Gastroesophageal sphincter (tissue), 4 donors: Measurements from ENCODE around the gene MNT. TPM values are rescaled to one million over a fixed set of nuclear protein-coding genes. Genes with fewer than 3 reads are reported as not detected.
"Not testable (repeated sequence)": the region's sequence is repeated elsewhere in the genome, so short reads cannot be mapped to it uniquely, and the experiment has no call there.

Experiments
- ATAC-seq: fragments of 150-250 bp; one replicate; pipeline ENCODE4 v1.9.1; 2016; ENCODE audit warnings: mild to moderate bottlenecking, moderate library complexity
- H3K27ac ChIP-seq, 4 donors: fragments of 200-600 bp; sonication (generic) in 3 of 4; 1 replicate in 3 of 4; 2 replicates in 1 of 4; pipeline ENCODE4 v1.5.1; 2016 to 2019
- H3K27me3 ChIP-seq: fragments of 200-600 bp; sonication (generic); one replicate; pipeline ENCODE4 v1.5.1; 2019
- H3K36me3 ChIP-seq, 2 donors: fragments of 200-600 bp; sonication (generic); one replicate each; pipeline ENCODE4 v1.5.1; 2019; ENCODE audit warnings: control low read depth in 1 of 2
- H3K4me1 ChIP-seq, 3 donors: fragments of 200-600 bp; sonication (generic); 1 replicate in 2 of 3; 2 replicates in 1 of 3; pipeline ENCODE4 v1.5.1; 2016 to 2019; ENCODE audit warnings: control low read depth in 2 of 3
- H3K4me3 ChIP-seq, 2 donors: fragments of 200-600 bp; sonication (generic); one replicate each; pipeline ENCODE4 v1.5.1; 2019; ENCODE audit warnings: mild to moderate bottlenecking in 1 of 2, moderate library complexity in 1 of 2
- H3K9me3 ChIP-seq, 3 donors: fragments of 200-600 bp; sonication (generic); one replicate each; pipeline ENCODE4 v1.5.1; 2017 to 2019; ENCODE audit warnings: control low read depth in 2 of 3
- CTCF ChIP-seq, 4 experiments: fragments of 200-600 bp in 2 of 4; fragments of 450-650 bp in 2 of 4; sonication (generic) in 1 of 4; IDR thresholded peaks; one replicate each; pipeline ENCODE4 v1.5.1; 2017 to 2019; ENCODE audit warnings: antibody characterized with exemption in 4 of 4, mild to moderate bottlenecking in 2 of 4, moderate library complexity in 2 of 4
- EP300 ChIP-seq: sonication (generic); formaldehyde crosslinking; IDR thresholded peaks from one replicate; pipeline ENCODE4 v1.6.1; 2017; ENCODE audit warnings: antibody characterized with exemption, mild to moderate bottlenecking
- POLR2A ChIP-seq, 2 donors: fragments of 450-650 bp; IDR thresholded peaks; one replicate each; pipeline ENCODE4 v1.6.1; 2017; ENCODE audit warnings: antibody characterized with exemption in 2 of 2, mild to moderate bottlenecking in 2 of 2, moderate library complexity in 1 of 2
- POLR2AphosphoS5 ChIP-seq: sonication (generic); formaldehyde crosslinking; IDR thresholded peaks from one replicate; pipeline ENCODE4 v1.6.1; 2017; ENCODE audit warnings: antibody characterized with exemption
- WGBS, 2 donors: methylation state at CpG; one replicate each; pipeline ENCODE4 v1.1.5; 2018; ENCODE audit warnings: low coverage in 1 of 2; 5-methylcytosine and 5-hydroxymethylcytosine counted together
- total RNA-seq, 4 donors: library from RNA; depleted of rRNA; stranded (reverse); fragments of >200 nt; gene quantifications; one replicate each; pipeline ENCODE4 v1.1.0, GENCODE V29; 2016

The MNT gene
- total RNA-seq = 10 to 100 TPM; 11.8 to 12.7 (median 12.3) TPM

DNA sequence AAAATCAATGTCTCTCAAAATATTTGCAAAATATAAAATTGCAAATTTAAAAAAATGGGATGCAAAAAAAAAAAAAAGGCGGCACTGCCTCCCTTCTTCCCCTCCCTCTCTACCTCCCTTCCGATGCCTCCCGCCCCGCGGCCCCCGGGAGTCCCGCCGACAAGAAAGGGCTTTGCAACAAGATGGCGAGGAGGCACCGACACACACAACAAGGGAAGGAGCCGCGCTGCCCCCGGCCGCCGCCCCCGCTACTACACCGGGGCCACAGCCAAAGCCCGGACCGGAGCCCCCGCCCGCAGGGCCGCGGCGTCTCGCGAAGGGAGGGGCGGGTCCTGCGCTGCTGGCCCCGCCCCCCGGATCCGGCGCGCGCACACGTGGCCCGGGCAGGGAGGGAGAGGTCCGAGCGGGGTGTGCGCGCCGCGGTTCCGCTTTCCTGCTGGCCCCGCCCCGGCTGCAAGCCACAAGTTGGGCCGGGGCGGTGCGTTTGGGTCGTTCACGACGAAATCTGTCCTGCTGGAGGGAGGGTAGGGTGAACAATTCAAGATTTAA, at the start of gene MNT:
MNT (minus strand) TSS at position 184 of the 549 bp plus-strand sequence. CDS start 348 bp downstream, outside the sequence.
- no peaks in the 10 kb centered on the region for H3K9me3 ChIP-seq
- WGBS, 2 donors = 0% methylated on average over 1 to 13 of the region's 51 CpGs
- no peaks in the 10 kb centered on the region for H3K27me3 ChIP-seq
- H3K36me3 ChIP-seq = no peaks in the 10 kb centered on the region
- peak; percentile 40 for ATAC-seq
- peaks cover 0 to 74% (median 57%) of the 10 kb centered on the region in 3 donors for H3K4me1 ChIP-seq
- peak in 2 of 4 experiments; percentile 31 to 51 for TF ChIP-seq CTCF (IDR thresholded peaks at IDR 0.05)
- TF ChIP-seq POLR2AphosphoS5 = peak; percentile 76
- TF ChIP-seq EP300 = no peak
- TF ChIP-seq POLR2A (IDR thresholded peaks at IDR 0.05) = peak; percentile 59 to 60
- H3K4me3 ChIP-seq = peak within 1 kb of the TSS; percentile 89 to 100
- peak within 1 kb of the TSS; percentile 97 to 100 (median 100) for H3K27ac ChIP-seq

GRCh38 chr17:2450016-2450650, 49.3 kb upstream of the MNT start:
- TF ChIP-seq POLR2AphosphoS5 (no peak), CTCF (IDR thresholded peaks at IDR 0.05) (no peak), POLR2A (IDR thresholded peaks at IDR 0.05) (no peak), EP300 (no peak)
- Histone ChIP-seq H3K36me3 (peaks cover 0 to 24% of the 10 kb centered on the region in 2 donors), H3K27ac (no peak overlapping the region), H3K4me1 (peaks cover 0 to 4% (median 0%) of the 10 kb centered on the region in 3 donors), H3K27me3 (no peaks in the 10 kb centered on the region), H3K4me3 (no peak overlapping the region), H3K9me3 (no peaks in the 10 kb centered on the region)
- no peak for ATAC-seq
- 57 to 64% methylated on average over 5 of the region's 5 CpGs for WGBS, 2 donors

DNA sequence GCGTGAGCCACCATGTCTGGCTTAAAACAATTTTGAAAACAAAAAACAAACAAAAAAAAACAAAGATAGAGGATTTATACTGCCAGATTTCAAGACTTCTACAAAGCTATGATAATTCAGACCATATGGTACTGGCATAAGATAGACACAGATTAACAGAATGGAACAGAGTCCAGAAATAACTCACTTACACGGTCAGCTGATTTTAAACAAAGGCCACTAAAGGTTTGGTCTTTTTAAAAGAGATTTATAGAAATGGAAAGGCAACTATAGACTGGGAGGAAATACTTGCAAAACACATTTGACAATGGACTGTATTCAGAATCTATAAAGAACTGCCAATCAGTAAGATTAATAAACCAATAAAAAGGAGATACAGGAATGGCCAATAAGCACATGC, 48.6 kb upstream of the MNT start:
- no peak for ATAC-seq

DNA sequence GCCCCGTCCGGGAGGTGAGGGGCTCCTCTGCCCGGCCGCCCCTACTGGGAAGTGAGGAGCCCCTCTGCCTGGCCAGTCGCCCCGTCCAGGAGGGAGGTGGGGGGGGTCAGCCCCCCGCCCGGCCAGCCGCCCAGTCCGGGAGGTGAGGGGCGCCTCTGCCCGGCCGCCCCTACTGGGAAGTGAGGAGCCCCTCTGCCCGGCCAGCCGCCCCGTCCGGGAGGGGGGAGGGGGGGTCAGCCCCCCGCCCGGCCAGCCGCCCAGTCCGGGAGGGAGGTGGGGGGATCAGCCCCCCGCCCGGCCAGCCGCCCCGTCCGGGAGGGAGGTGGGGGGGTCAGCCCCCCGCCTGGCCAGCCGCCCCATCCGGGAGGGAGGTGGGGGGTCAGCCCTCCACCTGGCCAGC, 46.6 kb upstream of the MNT start:
- H3K27me3 ChIP-seq, H3K27ac ChIP-seq, H3K4me1 ChIP-seq, H3K4me3 ChIP-seq, ATAC-seq, H3K9me3 ChIP-seq: not testable (repeated sequence)
- WGBS, 2 donors = no CpG with 5 or more reads among the region's 29 CpGs
- H3K36me3 ChIP-seq = peaks cover 0 to 13% of the 10 kb centered on the region in 2 donors

More for the DNA sequence above, 48.6 kb upstream of the MNT start:
- Histone ChIP-seq H3K4me1 (peaks cover 0 to 4% (median 0%) of the 10 kb centered on the region in 3 donors), H3K27ac (no peak overlapping the region), H3K27me3 (no peaks in the 10 kb centered on the region), H3K9me3 (no peaks in the 10 kb centered on the region), H3K36me3 (peaks cover 0 to 23% of the 10 kb centered on the region in 2 donors), H3K4me3 (no peak overlapping the region)
- WGBS, 2 donors = 46 to 79% methylated on average over 1 to 2 of the region's 2 CpGs
- TF ChIP-seq CTCF (IDR thresholded peaks at IDR 0.05) (no peak), EP300 (no peak), POLR2AphosphoS5 (no peak), POLR2A (IDR thresholded peaks at IDR 0.05) (no peak)

GRCh38 chr17:2445638-2446037, 44.8 kb upstream of the MNT start:
- WGBS, 2 donors = 100% methylated on average over 1 of the region's 1 CpG

More at GRCh38 chr17:2445638-2446037, 44.8 kb upstream of the MNT start:
- Histone ChIP-seq H3K9me3 (no peaks in the 10 kb centered on the region), H3K4me3 (no peak overlapping the region), H3K4me1 (peaks cover 0 to 4% (median 0%) of the 10 kb centered on the region in 3 donors), H3K27ac (no peak overlapping the region), H3K36me3 (peaks cover 0 to 18% of the 10 kb centered on the region in 2 donors), H3K27me3 (no peaks in the 10 kb centered on the region)
- no peak for ATAC-seq
- TF ChIP-seq CTCF (IDR thresholded peaks at IDR 0.05) (no peak), POLR2A (IDR thresholded peaks at IDR 0.05) (no peak), EP300 (no peak), POLR2AphosphoS5 (no peak)
